Stimulated activated CD8-positive, alpha-beta memory T cell treated with anti-CD3 and anti-CD28 coated beads, Interleukin-15, amount 100 ng/mL, for 24 hours (primary cell): Measurements from ENCODE around the gene ADAMTSL4.
"Not testable (repeated sequence)": the region's sequence is repeated elsewhere in the genome, so short reads cannot be mapped to it uniquely, and the experiment has no call there.

ENCODE experiments used
- DNase-seq: peaks from one replicate; pipeline ENCODE4 v3.0.0-alpha.2; 2020; ENCODE audit warnings: low read depth

The ADAMTSL4 gene

DNA sequence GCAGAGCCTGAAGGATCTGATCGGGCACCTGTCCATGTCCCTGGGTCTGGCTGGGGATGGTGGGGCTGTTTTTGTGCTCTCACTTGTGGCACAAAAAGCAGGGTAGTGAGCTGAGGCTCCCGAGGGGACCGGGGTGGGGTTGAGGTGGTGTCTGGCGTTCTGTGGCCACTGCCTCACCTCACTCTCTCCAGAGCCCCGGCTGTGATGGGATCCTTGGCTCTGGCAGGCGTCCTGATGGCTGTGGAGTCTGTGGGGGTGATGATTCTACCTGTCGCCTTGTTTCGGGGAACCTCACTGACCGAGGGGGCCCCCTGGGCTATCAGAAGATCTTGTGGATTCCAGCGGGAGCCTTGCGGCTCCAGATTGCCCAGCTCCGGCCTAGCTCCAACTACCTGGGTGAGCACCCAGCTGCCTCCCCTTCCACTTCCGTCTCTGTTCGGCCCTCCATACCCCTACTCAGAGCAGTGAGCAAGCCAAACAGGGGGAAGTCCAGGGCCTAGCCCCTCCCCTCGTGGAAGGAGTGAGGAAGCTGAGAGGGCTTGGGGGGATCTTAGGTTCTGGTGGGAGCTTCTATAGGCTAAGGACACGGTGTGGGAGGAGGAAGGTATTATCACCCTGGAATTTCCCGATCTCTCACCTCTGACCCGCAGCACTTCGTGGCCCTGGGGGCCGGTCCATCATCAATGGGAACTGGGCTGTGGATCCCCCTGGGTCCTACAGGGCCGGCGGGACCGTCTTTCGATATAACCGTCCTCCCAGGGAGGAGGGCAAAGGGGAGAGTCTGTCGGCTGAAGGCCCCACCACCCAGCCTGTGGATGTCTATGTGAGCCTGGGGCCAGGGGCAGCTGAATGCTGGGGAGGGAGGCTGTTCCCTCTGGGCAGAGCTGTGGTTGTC is 7.0 kb downstream of the ADAMTSL4 start:
- no peak for DNase-seq

DNA sequence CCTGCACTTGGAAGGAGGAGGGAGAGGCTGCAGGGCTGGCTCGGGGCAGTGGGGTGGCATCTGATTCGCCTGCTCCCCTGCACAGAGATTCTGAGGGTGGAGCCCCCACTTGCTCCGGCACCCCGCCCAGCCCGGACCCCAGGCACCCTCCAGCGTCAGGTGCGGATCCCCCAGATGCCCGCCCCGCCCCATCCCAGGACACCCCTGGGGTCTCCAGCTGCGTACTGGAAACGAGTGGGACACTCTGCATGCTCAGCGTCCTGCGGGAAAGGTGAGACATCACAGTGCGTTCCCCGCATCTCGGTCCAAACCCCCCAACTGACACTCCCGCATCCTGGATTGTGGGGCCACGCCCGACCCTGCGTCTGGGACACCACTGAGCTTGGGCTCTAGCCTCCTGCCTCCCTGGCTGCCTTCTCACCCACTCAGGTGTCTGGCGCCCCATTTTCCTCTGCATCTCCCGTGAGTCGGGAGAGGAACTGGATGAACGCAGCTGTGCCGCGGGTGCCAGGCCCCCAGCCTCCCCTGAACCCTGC is 7.9 kb downstream of the ADAMTSL4 start:
- no peak for DNase-seq

- no peak for DNase-seq
These were observed 8.6 kb downstream of the ADAMTSL4 start for GRCh38 chr1:150557813-150558212.

- DNase-seq = no peak
These were observed 9.1 kb downstream of the ADAMTSL4 start for GRCh38 chr1:150558303-150558704.

DNA sequence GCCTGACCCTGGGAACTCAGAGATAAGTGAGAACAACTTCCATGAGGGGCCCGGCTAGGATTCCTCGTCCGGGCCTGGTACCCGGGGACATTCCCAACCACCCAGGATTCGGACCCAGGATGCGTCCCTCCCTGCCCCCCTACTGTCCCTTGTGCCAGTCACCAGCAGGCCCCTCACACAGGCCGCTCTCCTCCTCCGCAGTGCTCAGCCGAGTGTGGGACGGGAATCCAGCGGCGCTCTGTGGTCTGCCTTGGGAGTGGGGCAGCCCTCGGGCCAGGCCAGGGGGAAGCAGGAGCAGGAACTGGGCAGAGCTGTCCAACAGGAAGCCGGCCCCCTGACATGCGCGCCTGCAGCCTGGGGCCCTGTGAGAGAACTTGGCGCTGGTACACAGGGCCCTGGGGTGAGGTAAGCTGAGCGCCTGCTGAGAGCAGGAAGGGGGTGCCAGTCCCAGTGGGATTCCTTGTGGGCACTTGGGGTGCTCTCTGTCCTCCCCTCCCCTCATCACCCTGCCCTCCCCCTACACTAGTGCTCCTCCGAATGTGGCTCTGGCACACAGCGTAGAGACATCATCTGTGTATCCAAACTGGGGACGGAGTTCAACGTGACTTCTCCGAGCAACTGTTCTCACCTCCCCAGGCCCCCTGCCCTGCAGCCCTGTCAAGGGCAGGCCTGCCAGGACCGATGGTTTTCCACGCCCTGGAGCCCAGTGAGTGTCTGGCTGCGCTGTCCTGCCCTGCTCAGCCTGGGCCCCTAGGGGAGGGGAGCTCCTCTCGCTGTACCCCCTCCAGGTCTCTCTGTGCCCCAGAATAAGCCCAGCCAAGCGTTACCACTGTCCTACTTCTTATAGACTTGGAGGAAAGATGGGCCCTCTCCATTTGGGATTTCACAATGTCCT is 9.8 kb downstream of the ADAMTSL4 start:
- DNase-seq = no peak

- DNase-seq = no peak
These were observed 10.4 kb downstream of the ADAMTSL4 start for GRCh38 chr1:150559656-150560010.

DNA sequence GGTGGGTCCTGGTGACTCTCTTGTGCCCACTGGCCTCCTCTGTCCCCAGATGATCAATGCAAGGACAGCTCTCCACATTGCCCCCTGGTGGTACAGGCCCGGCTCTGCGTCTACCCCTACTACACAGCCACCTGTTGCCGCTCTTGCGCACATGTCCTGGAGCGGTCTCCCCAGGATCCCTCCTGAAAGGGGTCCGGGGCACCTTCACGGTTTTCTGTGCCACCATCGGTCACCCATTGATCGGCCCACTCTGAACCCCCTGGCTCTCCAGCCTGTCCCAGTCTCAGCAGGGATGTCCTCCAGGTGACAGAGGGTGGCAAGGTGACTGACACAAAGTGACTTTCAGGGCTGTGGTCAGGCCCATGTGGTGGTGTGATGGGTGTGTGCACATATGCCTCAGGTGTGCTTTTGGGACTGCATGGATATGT is 10.8 kb downstream of the ADAMTSL4 start:
- DNase-seq = peak; percentile 44

DNA sequence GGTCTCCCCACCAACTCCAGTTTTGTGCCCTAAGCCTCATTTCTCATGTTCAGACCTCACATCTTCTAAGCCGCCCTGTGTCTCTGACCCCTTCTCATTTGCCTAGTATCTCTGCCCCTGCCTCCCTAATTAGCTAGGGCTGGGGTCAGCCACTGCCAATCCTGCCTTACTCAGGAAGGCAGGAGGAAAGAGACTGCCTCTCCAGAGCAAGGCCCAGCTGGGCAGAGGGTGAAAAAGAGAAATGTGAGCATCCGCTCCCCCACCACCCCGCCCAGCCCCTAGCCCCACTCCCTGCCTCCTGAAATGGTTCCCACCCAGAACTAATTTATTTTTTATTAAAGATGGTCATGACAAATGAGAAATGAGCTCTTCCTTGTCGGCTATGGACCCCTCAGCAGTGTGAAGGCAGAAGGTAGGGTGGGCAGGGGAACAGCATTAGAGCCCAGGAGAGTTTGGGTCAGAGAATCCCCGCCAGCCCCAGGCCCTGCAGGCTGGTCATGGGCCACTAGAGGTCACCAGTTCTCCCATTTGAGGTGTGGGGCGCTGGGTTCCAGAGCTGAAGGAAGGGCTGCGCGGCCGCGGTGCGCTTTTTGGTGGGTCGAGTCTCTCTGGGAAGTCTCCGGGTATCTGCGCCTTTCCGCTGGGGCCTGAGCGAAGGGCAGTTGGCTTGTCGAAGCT is 11.5 kb downstream of the ADAMTSL4 start:
- DNase-seq = peak; percentile 47

- no peak for DNase-seq
These were observed 12.2 kb downstream of the ADAMTSL4 start for GRCh38 chr1:150561254-150561973.

- DNase-seq = peak; percentile 72
These were observed 12.8 kb downstream of the ADAMTSL4 start for GRCh38 chr1:150561974-150562445.

DNA sequence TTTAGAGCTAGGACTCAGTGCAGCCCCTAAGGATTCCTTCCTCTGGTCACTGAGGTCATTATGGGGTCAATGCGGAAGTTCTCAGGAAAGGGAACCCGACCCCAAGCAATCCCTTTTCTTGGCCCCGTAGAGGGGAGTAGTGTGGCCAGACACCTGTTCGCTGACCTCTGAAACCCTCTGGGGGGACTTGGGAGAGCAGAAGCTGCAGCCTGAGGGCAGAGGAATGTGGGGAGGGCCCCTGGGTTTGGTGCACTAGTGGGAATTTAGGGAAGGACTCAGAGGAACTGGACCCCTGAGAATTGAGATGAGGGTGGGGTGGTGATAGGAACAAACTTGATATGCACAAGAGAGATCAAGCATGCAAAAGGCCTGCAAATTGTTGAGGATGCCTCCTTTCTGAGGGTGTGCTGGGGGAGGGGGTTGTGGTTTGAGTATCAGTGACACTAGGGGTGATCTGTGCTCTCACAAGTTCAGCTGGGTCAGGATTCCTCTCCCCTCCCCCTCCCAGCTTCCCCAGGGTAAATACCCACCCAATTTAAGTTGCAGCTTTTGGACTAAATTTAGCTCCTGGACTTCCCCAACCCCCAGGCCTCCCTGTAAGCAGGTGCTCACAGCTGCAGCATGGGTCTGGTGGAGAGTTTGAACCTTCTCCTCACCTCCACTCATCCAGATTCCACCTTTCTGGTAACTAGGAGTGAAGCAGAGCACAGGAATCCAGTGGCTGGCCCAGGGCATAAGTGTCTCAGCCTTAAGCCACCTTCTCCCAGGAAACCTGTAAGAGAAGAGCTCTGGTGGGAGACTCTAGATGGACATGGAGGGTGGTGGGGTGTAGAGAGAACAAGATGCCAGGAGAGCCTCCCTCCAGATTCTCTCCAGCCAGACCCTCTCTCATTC is 13.5 kb downstream of the ADAMTSL4 start:
- DNase-seq = no peak

DNA sequence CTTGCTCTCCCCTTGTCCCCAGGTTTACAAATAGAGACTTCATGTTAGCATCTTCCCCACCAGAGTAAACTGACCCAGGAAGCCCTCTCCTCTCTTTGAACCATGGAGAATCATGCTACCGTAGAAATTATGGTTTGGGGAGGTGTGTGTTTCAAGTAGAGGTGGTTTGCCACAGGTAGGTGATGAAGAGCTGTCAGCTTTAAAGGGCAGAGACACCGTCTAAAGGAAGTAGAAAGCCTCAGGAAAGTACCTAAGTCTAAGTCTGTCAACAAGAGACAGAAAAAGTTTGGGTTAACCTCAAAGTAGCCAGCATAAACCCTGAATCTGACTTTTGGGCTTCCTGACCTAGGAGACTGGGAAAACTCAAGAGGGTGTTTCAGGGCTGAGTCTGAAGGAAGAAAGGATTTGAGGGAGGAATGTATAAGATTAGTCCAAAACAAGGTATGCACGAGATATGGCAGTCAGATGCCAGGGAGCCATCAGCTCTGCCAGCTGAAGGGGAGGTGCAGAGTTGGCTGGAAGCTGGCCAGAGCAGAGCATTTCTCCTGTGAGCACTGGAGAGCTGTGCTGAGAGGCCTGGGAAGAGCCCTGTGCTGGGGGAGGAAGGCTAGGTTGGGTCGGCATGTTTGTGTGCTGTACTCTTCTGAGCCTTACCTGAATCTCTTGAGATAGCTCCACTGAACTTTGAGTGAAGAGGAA is 14.3 kb downstream of the ADAMTSL4 start:
- DNase-seq = no peak

GRCh38 chr1:150564051-150564991 is 15.1 kb downstream of the ADAMTSL4 start:
- no peak for DNase-seq

DNA sequence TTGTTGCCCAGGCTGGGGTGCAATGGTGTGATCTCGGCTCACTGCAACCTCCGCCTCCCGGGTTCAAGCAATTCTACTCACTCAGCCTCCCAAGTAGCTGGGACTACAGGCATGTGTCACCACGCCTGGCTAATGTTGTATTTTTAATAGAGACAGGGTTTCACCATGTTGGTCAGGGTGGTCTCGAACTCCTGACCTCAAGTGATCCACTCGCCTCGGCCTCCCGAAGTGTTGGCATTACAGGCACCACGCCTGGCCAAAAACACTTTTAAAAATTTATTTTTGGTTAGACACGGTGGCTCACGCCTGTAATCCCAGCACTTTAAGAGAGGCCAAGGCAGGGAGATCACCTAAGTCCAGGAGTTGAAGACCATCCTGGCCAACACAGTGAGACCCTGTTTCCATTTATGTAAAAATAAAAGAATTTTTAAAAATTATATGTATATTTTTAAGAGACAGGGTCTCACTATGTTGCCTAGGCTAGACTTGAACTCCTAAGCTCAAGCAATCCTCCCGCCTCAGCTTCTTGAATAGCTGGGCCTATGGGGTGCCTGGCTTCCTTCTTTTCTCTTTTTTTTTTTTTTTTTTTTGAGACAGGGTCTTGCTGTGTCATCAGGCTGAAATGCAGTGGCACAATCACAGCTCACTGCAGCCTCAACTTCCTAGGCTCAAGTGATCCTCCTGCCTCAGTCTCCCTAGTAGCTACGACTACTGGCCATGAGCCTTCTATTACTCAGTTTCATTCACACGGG is 16.2 kb downstream of the ADAMTSL4 start:
- not testable (repeated sequence) for DNase-seq

- DNase-seq = no peak
These were observed 17.6 kb downstream of the ADAMTSL4 start for GRCh38 chr1:150566589-150567340.

- no peak for DNase-seq
These were observed 18.1 kb downstream of the ADAMTSL4 start for GRCh38 chr1:150567341-150567716.
